AG10803 (cell line): ENCODE measurements around the gene SLC25A43.
"Not testable (repeated sequence)": the region's sequence is repeated elsewhere in the genome, so short reads cannot be mapped to it uniquely, and the experiment has no call there.

ENCODE experiments used
- DNase-seq: peaks from one replicate; pipeline ENCODE4 v3.0.0; 2010; ENCODE audit warnings: low read depth
- H3K4me3 ChIP-seq: 2 replicates; pipeline ENCODE4 v1.5.1; 2011; ENCODE audit warnings: mild to moderate bottlenecking, low read length, control low read depth
- TF ChIP-seq, protein P1 (sequence below): conservative IDR thresholded peaks from 2 replicates; pipeline ENCODE4 v1.5.1; 2011; ENCODE audit warnings: mild to moderate bottlenecking, low read length, control low read depth, inconsistent platforms

The SLC25A43 gene

DNA sequence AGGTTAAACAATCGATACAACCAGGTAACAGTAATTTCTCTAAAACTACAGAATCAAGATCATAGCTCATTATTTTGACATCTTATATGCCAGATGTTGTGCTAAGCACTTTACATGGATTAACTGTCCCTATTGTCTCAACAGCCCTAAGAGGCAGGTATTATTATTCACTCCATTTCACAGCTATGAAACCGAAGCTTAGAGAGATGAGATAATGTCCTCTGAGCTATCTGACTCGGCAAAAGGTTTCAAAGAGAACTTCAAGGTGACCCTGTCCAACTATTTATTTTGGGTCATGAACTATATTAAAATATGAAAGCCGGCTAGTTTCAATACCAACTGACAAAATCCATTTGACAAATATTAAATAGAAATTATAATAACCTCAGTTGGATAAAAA, 79.4 kb downstream of the SLC25A43 start:
- no peak overlapping the region for H3K4me3 ChIP-seq
- TF ChIP-seq, protein P1, sequence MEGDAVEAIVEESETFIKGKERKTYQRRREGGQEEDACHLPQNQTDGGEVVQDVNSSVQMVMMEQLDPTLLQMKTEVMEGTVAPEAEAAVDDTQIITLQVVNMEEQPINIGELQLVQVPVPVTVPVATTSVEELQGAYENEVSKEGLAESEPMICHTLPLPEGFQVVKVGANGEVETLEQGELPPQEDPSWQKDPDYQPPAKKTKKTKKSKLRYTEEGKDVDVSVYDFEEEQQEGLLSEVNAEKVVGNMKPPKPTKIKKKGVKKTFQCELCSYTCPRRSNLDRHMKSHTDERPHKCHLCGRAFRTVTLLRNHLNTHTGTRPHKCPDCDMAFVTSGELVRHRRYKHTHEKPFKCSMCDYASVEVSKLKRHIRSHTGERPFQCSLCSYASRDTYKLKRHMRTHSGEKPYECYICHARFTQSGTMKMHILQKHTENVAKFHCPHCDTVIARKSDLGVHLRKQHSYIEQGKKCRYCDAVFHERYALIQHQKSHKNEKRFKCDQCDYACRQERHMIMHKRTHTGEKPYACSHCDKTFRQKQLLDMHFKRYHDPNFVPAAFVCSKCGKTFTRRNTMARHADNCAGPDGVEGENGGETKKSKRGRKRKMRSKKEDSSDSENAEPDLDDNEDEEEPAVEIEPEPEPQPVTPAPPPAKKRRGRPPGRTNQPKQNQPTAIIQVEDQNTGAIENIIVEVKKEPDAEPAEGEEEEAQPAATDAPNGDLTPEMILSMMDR = no peak
- no peak for DNase-seq

DNA sequence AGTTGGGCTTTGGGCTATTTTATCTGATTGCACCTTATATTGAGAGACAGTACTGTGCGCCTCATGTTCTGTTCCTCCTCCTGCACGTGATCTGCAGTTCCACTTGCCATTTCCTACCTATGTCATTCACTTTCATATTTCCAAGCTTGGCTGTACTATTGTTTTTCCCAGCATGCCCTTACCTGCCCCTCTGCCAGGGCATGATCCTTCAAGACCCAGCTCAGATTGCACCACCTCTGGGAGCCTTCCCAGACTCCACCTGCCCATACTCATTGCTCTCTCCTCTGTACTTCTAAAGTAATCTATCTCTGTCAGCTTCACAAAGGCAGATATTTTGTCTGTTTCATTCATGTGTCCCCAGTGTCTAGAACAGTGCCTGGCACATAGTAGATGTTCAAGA, 80.7 kb downstream of the SLC25A43 start:
- TF ChIP-seq, protein P1 = no peak
- DNase-seq = no peak
- H3K4me3 ChIP-seq = no peak overlapping the region

DNA sequence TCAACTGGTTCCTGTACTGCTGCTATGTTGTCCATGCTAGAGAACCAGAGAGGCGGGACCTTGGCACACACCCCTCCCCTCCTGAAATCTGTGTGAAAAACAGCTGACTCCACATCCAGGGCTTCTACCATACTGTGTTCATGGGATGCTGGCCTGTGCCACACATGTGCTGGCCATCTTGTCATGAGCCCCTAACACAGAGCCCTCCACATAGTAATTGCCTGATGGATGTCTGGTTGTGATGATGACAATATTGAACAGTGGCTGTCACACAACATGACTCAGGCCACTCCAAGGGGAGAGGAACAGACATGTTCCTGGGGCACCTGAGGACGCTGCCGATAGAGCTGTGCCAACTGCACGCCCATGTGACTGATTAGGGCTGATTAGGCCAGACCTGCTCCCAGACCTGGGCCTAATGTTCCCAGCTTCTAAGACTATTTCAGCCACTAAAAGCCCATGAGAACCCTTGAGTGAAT, 82.2 kb downstream of the SLC25A43 start:
- no peak for DNase-seq
- TF ChIP-seq, protein P1 = no peak
- no peak overlapping the region for H3K4me3 ChIP-seq

DNA sequence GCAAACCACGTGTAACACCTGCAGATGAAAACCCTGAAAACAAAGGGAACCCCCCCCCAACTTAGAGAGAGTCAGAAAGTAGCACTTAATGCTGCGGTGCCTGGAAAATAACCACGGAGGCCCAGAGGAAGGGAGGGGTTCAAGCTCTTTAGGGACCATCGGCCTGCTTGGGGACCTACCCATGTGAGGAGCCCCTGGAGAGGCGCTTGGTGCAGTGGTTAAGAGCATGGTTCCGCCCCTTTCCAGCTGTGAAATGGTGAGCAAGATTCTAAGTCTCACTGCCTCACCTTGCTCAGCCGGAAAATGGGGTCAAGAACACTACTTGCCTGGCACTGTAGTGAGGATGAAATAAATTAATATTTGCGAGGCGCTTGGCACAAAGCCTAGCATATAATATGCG, 82.9 kb downstream of the SLC25A43 start:
- DNase-seq = no peak
- H3K4me3 ChIP-seq = peak overlapping the region; percentile 53; the same call in 1 of the 2 replicates
- TF ChIP-seq, protein P1 = no peak

DNA sequence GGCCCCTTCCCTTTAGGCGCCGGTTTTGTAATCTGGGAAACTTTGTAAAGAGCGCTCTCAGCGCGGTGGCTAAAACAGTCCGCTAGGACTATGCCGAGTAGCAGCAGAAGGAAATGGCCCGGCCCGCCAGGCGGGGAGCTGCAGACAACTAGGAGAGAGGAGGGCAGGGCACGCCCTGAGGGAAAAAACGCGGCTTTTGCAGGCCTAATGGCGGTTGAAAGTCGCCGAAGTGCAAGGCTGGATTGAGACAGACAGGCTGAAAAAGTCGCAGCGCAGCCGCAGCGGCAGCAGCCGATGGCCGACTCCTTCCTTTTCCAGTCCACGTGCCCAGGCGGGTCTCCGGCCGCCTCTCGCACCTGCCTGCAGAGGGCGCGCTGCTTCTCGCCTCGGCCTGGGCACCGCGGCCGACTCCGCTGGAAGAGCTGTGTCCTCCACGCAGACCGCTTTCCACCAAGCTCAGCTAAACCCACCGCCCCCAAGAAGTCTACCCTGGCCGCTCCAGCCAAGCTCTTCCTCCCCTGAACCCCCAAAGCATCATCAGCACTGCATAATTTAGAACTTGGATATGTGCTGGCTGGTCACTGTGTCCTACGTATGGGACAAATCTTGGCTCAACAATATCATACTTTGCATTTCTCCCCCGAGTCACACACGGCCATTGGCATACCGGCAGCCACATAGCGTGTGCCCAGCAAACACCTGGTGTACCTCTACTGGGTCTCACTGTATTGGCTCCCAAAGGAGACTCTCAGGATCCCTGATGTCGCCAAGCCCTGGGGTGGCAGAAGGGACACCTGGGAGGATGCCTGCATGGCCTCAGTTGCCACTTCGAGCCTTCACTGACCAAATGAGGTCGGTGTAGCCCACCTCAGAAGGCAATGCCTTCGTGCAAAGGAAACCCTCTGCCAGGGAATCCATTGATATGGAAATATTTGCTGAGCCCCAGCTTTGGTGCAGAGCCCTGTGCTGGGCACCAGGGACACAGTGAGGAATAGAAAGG, 83.6 kb downstream of the SLC25A43 start:
- H3K4me3 ChIP-seq = peak overlapping the region; percentile 53
- TF ChIP-seq, protein P1 = peak; percentile 42
- DNase-seq = peak; percentile 52

DNA sequence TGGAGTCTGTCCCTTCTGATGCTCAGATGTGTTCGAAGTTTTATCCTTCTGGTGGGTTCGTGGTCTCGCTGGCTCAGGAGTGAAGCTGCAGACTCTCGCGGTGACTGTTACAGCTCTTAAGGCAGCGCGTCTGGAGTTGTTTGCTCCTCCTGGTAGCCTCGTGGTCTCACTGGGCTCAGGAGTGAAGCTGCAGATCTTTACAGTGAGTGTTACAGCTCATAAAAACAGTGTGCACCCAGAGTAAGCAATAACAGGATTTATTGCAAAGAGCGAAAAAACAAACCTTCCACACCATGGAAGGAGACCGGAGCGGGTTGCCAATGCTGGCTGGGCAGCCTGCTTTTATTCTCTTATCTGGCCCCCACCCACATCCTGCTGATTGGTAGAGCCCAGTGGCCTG, 87.6 kb downstream of the SLC25A43 start:
- TF ChIP-seq, protein P1 = no peak
- no peak for DNase-seq
- no peak overlapping the region for H3K4me3 ChIP-seq

DNA sequence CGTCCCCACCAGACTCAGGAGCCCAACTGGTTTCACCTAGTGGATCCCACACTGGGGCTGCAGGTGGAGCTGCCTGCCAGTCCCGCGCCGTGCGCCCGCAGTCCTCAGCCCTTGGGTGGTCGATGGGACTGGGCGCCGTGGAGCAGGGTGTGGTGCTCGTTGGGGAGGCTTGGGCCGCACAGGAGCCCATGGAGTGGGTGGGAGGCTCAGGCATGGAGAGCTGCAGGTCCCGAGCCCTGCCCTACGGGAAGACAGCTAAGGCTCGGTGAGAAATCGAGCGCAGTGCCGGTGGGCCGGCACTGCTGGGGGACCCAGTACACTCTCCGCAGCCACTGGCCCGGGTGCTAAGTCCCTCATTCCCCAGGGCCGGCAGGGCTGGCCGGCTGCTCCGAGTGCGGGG, 88.6 kb downstream of the SLC25A43 start:
- H3K4me3 ChIP-seq, DNase-seq: not testable (repeated sequence)
